Urothelium cell line (cell line): ENCODE measurements around the gene ARHGEF17.

ENCODE experiments used
- DNase-seq: peaks from one replicate; pipeline ENCODE4 v3.0.0; 2011; ENCODE audit warnings: low spot score, mixed read lengths
- FAIRE-seq: peaks from 2 replicates; lab custom pipeline; 2011; peaks lifted over from hg19 to GRCh38; lab: Jason Lieb, UNC

The ARHGEF17 gene

DNA sequence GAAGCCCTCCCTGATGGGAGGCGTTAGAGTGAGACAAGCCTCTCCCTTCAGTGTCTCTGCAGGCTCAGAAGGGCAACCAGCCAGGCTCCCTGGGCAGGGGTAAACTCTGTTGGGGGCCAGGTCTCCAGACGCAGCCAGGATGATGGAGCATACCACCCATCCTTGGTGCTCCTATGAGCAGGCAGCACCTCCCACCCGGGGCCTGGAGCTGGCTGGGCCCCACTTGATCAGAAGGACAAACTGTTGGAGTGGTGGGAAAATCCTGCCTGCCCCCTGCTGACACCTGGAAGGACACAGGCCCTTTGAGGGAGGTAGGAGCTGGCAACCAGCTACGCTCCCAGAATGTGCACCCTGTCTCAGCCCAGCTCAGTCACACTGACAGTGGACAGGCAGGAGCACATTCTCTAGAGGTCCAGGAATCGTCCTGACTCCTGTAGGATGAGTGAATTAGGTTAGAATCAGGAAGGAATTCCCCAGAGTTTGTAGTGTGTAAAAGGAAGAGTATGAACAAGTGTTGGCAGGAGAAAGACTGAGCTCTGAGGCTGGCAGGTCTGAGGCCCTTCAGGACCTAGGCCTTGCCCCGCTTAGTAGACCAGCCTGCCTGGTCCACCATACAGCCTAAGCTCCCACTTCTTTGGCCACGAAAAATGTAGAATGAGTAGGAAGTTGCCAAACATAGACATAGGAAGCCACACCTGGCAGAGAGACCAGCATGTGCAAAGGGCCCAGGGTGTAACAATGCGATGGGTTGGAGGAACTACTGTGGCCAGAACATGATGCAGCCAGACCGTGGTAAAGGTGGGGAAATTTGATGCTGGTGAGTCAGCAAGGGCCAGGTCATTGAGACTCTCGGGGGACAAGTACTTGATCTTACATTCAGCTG is 19.1 kb downstream of the ARHGEF17 start:
- DNase-seq (no peak), FAIRE-seq (no peak)

DNA sequence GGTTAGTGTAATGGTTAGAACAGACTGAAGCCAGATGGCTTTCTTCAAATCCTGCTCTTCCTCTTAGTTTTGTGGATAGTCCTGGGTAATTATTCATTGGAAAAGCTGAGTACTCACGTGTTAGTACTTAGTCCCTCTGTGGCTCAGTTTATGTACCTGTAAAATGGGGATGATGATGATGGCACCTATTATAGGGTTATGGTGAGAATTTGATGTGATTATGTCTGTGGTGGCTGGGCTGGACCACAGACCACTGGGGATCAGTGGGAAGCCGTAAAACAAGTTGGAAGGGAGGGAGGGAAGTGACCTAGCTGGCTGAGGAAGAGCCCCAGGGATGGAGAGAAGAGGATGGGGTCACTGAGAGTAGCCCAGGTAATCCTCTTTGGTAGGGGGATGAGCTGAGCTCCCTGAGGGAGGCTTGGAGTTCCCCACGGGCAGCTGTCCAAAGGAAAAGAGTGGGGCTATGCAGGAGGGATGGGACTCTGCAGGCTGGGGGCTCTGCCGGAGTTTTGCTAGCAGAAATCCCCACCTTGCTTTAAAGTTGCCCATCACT is 19.8 kb downstream of the ARHGEF17 start:
- FAIRE-seq = no peak
- no peak for DNase-seq

DNA sequence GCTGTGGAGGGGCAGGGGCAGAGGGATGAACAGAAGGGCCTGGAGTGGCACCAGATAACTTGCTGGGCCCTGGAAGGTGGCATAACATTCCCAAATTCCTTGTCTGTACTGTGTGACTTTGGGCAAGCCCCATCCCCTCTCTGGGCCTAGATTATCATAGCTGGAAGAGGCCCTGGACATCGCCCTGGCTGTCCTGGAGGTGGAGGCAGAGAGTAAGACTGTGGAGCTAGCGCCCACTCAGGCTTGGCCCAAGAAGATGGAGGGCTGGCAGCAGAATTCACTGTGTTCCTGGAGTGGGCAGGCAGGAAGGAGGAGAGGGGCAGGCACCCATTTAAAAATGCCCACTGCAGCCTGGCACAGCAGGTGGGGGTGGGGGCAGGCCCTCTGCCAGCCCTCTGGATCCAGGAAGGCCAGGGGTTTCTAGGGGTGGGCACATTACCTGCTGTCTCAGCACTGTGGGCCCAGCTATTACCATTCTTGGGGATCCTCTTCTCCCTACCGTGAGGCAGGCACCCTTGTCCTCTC is 22.6 kb downstream of the ARHGEF17 start:
- no peak for FAIRE-seq
- no peak for DNase-seq

DNA sequence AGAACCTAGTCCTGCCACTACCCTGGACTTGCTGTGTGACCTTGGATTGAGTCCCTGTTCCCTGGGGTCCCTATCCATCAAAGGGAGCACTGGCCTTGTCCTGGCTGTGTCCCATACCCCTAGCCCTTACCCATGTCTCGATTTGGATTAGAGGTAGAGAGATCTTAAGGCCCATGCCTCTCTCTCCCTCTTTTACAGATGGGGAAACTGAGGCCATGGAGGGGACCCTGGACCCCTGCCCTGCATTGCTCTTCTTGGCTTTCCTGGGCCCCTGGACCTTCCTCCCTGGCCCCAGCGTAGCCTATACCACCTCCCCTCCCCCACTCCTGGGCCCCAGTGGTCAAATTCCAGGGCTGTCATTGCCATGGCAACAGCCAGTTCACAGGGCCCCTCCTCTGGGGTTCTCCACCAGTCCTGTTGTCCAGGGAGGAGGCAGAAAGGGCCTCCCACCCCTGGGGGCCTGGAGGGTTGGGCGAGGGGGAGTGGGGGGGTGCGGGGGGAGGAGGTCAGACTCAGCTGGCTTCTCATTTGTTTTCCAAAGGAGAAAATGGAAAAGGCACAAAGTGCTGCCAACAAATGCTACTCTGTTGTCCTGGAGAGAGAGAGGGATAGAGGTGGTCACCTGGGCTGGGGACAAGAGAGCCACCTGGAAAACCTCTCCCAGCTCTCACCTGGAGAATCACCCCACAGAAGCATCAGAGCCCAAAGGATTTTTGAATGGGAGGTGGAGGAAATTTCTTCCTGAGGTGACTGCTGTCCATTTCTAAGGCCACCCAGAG is 23.3 kb downstream of the ARHGEF17 start:
- DNase-seq = no peak
- no peak for FAIRE-seq

DNA sequence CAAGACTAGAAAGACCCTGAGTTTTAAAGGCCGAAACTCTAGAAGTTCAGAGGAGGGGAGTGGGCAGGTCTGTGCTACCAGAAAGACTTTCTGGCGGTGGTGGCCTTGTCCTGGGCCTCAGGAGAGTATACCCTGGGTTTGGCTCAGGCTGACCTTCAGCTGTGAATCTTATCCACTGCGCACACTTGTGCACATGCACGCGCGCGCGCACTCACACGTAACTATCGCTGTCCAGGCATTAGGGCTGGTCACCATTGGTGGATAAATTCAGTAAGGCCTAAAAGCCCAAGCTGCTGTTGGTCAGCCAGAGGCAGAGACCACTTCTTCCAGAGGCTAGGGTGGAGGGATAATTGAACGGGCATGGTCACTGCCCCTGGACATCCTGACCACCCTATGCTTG is 25.1 kb downstream of the ARHGEF17 start:
- FAIRE-seq (no peak), DNase-seq (no peak)

DNA sequence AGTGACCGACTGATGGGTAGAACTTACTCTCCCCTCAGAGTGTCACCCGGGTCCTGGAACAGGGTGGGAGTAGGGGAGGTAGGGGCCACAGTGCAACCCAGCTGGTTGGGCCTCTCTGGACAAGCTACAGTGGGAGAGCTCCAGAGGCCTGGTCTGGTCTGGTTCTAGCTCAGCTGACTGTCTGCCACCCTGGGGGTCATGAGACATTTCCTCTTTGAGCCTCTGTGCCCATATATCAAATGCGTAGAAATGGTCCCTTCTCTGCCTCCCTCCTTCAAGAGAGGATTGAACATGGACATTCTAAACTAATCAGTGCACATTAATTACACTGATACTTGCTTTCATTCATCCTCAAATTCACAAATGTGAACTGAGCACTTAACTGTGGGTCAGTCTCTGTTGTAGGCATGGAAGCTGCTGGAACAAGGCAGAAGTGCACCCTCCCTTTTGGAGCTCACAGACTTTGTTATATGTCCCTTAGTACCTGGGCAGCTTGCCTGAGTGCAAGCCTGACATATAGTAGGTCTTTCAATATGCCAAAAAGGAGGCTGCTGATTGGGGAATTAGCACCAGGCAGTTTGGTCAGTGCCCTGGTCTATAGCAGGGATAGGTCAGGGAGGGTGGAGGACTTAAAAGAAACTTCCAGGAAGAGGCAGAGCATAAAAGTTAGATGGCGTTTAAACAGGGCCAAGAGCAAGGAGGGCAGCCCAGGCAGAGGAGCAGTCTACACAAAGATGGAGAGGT is 25.7 kb downstream of the ARHGEF17 start:
- no peak for FAIRE-seq
- no peak for DNase-seq

DNA sequence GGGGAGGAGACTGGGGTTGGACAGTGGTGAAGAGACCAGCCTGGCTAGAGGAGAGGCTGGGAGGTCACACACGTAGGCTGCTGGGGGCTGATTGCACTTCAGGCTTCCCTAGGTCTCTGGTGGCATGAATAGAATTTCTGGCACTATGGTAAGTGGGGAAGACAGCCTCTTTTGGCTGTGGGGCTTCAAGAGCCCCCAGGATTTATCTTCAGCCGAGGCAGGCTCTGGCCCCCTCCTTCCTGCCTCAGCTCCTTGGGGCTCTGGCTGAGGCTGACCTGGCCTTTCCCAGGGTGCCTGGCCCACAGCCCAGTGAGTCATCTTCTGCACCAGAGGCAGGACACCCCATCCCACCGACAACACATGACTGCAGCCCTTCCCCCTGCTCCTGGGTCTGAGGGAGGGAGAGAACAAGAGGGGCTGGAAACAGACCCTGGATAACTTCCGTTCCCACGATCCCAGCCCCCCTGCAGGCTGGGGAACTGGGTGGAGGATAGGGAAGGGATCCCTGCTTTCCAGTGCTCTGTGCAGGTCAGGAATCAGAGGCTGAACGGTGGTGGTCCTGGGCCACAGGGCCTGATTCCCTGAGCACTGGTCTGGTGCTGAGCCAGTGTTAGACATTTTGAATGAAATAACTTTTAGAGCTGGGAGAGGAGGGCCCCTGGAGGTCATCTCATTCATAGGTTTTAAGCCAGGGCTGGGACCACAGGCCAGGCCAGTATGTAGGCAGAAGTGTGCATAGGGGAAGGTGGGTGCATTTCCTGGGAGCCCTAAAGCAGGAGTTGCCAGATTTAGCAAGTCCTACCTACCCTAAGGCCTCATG is 26.5 kb downstream of the ARHGEF17 start:
- no peak for FAIRE-seq

DNA sequence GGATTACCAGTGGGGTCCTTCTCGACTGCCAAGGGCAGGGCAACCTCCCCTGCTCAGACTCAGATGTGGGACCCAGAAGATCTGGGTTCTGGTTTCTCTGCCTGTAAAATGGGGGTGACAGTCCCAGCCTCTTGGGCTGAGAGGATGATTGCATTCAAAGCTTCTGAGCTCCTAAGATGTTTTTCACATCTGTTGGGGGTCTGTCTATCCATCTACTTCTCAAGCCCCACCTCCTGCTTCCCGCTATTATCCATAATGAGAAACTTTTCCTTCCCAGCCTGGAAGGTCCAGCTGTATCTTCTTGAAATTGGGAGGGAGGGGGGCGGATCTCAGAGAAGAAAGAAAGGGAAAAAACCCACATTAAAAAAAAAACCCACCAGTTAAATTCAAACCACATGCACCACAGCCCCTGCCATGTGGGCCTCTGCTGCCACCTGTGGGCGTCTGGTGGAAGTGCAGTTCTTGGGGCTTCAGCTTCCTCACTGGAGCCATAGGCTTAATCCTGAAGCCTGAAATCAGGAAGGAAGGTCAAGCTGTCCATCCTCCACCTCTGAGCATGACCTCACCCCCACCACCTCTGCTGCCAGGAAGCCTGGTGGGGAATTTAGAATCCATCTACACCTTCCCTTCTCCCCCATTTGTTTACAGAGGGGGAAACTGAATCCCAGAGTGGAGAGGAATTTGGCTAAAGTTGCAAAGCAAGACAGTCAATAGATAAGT is 27.3 kb downstream of the ARHGEF17 start:
- peak; percentile 87 for DNase-seq
- no peak for FAIRE-seq

More for the DNA sequence above, 26.5 kb downstream of the ARHGEF17 start:
- DNase-seq = peak; percentile 75

DNA sequence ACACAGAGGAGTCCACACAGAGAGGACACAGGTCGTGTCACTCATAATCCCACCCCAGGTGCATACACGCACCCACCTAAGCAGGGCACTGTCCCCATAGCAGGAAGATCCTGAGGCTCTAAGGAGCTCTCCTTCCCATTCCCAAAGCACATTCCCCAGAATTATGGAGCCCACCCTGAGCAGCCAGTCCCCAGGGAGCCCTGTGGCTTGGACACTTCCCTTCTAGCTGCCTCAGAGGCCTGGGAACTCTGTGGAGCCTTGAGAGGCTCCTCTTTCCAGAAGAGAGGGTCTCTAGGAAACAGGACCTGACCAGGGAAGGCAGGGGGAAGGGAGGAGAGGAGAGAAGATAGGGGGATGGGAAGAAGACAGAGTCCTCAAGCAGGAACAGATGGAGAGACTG is 29.8 kb downstream of the ARHGEF17 start:
- DNase-seq = no peak
- no peak for FAIRE-seq

DNA sequence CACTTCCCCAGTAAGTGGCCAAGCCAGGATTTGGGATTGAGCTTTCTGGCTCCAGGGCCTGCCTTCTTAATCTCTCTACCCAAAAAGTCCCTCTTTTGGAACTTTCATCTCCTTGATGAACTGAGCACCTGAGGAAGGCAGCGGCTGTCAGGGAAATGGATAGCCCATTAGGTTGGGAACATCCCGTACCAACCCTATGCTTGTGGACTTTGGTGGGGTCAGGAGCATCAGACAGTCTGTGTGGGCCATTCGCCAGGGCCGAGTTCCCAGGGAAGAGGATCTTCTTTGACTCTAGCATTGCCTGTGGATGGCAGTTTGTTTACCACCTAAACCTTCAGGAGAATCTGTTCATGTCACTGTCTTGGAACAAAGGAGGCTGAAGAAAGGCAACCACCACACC is 30.2 kb downstream of the ARHGEF17 start:
- FAIRE-seq = no peak

DNA sequence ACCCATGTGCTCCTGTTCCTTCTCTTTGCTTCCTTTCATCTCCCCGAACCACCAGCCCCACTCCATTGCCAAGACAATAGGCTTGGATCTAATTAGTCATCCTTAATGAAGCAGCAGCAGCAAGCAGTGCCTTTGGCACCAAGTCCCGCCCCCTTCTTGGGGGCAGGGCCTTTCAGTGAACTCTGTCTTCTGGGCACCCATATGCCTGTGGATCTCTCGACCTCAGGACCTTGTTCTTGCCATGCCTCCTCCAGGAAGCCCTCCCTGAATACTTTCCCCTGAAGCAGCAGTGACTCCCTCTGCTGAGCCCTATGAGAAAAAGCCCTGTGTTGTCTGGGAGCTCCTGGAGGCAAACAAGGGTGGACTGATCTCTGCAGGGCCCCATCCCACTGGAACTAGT is 32.1 kb downstream of the ARHGEF17 start:
- FAIRE-seq = peak; percentile 40

More for the DNA sequence above, 30.2 kb downstream of the ARHGEF17 start:
- no peak for DNase-seq

DNA sequence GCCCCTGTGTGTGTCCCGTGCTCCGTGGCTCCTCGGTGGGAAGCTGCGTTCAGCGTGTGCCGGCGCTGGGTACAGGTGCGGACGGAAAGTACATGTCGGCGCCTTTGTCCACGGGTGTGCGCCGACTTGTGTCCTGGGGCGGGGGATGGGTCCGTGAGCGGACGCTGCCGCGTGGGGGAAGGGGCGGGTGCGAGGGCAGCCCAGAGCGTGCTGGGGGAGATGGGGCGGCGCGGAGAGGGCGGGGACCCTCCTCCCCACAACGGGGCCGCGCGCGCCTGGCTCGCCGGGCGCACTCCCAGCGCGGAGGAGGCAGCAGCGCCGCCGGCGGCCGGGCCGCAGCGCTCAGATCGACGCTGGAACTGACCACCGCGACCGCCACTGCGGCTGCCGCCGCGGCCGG is 34.6 kb downstream of the ARHGEF17 start:
- DNase-seq (no peak), FAIRE-seq (no peak)

More for the DNA sequence above, 32.1 kb downstream of the ARHGEF17 start:
- DNase-seq = no peak

DNA sequence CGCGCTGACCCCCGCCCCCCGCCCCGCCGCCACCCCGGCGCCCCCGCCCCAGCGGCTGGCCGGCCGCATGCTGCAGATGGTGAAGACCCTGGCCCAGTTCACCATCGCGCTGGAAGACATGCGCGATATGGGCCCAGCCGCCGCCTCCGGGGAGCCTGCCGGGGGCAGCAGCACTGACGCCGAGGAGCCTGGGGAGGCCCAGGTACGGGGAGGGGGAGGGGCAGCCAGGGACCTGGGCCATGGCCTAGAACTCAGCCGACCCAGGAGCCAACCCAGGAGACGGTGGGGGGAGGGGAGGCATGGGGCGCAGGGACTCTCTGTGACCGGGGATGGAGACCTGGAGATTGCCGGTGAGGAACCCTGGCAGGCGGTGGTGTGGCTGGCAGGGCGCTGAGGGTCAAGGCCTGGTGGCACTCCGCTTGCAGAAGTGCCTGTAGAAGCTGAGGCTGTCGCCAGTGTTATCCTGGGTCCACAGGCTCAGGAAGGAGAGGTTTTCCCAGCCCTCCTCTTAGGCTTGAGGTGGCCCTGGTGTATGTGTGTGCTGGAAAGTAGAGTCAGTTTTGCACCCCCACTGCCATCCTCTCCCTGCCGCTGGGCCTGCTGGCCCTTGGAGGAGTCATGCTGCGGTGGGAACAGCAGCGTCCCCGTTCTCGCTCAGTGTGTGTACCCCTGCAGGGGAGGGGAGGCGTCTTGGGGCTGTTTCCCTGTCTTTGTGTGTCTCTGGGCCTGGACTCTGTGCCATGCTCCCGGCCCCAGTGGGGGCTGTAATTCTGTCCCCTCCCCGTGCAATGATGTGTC is 35.2 kb downstream of the ARHGEF17 start:
- DNase-seq (no peak), FAIRE-seq (no peak)

DNA sequence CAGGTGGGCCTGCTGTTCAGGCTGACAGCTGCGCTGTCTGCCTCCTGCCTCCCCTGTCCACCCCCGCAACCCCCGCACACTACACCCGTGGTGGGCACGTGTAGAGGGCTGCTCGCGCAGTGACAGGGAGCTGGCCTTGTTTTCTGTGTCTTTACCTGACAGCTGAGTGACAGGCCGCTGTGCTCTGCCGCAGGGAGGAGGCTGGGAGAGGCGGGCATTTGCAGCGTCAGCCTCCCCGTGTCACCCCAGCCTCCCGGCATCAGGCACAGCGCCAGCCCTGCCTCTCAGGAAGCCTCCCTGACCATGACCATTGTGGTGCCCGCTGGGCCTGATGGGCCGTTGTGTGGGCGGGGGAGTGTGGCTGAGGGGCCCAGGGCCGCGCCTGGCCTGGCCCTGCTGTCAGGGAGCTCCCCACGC is 36.1 kb downstream of the ARHGEF17 start:
- no peak for FAIRE-seq
- no peak for DNase-seq

DNA sequence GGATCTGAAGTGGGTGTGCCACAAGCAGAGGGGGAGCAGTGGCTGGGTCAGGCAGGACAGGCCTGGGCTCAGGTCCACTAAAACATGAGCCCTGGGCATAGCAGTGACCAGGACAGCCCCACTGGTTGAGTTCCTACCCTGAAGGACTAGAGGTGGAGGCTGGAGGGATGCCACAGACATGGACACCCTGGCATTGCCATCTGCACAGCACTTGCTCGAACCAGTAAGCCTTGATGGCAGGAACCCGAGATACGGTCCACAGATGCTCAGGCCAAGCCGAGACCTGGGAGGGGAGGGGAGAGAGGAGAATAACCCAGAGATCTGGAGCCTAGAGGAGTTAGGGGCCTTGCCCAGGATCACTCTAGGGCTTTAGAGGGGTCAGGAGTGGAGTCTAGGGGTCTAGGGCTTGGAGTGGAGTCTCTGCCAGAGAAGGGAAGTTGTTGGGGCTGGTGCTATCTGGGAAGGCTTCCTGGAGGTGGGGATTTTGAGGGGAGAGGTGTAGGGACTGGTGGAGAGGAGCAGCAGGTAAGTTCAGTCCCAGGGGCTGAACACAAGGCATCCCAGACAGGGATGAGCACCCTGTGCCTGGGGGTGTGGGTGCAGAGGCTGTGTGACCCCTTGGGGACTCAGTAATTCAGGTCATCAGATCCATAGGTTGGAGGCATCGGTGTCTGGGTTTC is 37.5 kb downstream of the ARHGEF17 start:
- no peak for FAIRE-seq

DNA sequence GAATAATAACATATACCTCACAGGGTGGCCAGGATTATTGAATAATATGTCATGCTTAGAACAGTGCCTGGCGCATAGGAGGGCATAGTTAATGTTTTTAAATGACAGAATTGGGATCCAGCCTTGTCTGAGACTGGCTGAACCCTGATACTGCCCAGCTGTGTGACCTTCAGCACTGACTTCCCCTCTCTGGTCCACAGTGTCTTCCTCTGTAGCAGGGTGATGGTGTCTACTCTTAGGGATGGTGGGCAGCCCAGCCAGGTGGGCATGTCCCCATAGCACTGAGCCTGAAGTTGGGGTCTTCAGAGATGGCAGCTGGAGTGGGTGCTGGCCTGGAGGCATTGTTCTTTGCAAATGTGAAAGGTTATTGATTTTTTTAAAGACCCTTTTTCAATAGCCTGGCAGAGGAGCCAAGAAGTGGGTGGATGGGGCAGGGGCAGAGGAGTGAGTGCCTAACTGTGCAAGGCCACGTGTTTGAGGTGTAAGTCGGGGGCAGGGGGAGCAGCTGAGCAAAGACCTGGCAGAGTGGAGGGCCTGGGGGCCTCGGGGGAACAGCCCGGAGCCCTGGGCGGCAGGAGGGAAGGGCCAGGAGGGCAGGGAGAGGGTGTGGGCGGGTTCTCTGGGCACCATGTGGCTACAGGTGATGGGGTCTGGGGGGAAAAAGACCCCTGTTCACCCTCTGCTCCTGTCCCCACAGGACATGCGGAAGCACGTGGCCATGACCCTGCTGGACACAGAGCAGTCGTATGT is 38.3 kb downstream of the ARHGEF17 start:
- FAIRE-seq (no peak), DNase-seq (no peak)

More for the DNA sequence above, 37.5 kb downstream of the ARHGEF17 start:
- DNase-seq = no peak

DNA sequence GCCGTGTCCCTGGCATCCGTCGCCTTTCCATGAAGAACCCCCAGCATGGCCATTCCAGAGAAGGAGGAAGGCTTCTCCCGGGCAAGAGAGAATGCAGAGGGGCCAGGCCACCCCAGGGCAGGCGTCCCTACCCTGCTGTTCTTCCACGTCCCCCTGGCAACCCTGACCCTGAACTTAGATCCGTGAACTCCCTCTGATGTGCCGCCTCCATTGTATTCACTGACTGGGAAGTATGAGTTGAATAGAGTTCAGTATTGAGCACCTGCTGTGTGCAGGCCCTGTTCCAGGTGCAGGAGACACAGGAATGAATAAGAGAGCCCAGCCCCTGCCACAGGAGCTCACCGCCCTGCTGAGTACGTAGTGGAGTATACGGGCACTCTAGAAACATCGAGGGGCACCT is 39.0 kb downstream of the ARHGEF17 start:
- FAIRE-seq = no peak
- DNase-seq = no peak
